Epidermal melanocyte (primary cell): ENCODE measurements around the gene TSHZ2.

Source experiments
- DNase-seq: peaks from one replicate; pipeline ENCODE4 v3.0.0; 2011; ENCODE audit warnings: low spot score; ENCODE audit not compliant: insufficient read length

Gene TSHZ2

DNA sequence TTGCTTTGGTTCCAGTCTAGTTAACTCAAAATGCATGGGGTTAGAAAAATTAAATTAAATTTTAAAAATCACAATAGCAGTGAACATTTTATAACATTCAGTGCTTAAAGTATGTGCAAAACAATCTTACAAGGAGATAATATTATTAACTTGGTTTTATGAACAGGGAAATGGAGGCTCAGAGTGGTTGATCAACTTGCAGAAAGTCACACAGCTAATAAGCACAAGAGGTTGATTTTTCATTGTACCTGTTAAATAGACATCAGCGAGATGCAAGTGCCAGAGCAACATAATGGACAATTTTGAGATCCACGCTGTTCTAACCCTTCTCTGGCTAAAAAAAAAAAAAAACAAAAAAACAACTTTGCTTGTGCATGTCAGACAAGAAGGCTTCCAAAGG, 219.8 kb downstream of the TSHZ2 start:
- DNase-seq = no peak

DNA sequence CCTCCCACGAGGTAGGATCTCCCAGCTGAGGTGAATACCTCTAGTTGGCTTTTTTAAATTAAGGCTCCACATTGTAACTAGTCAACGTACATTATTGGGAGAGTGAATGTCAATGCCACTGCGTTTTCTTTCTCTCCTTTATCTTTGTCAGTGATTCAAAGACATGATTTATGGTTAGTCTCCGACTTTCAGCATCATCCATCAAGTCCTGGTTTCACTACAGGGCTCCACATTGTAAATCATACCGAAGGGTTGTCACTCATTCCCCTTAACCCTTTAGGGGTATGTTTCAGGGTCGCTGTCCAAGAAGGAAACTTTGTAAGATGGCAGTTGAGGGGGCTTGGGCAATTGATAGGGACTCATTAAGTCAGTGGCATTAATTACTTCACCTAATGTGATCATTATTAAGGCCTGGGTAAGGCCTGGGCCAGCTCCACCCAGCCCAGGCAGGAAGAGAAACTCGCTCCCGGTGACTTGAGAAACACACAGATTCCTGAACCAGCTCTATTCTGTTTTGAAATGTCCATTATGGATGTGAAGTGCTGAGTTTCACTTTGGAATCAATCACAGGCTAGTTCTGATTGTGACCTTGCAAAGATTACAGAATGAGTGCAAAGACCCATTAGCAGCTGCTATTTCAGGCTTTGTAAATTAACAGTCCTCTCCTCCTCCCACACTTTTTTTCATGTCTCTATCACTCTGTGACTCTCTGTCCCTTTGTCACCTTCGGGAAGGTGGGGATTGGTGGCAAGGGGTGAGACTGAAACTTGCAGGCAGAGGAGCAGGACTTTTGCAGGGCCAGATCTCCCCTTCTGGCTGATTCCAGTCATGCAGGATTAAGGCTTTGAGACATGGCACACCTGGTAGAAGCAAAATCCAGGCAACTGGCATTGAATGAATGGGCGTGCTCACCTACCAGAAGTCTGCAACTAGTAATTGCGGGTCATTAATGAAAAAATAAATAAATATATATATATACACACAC, 222.4 kb downstream of the TSHZ2 start:
- no peak for DNase-seq

DNA sequence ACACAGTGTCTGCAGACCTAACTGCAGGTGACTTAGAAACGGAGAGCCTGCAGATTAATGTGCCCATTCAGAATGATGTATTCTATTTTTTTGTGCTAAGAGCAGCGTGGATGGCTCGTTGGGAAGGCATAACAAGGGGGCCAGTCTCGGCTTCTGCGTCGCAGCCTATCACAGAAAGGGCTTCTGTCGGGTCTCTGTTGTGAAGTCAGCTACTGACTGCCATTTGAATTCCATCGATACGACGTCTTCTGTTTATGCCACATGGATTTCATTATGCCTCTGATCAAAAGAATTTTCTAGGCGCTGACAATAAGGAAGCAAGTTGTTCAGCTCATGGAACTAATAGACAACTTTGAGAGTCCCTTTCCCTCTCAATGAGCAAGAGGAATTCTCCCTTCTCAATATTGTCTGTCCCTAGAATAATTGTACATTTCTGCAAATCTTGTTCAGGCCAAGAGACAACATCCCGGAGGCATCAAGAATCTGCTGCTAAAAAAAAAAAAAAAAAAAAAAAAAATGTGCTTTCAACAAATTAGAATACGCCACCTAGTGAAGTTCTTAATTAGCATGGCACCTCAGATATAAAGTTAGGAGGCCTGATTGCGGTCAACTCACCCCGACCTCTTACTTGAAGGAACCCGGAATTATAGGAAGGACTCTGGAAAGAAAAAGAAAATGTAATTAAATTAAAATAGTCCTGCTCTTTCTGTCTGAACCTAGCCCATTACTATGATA, 223.9 kb downstream of the TSHZ2 start:
- DNase-seq = no peak

DNA sequence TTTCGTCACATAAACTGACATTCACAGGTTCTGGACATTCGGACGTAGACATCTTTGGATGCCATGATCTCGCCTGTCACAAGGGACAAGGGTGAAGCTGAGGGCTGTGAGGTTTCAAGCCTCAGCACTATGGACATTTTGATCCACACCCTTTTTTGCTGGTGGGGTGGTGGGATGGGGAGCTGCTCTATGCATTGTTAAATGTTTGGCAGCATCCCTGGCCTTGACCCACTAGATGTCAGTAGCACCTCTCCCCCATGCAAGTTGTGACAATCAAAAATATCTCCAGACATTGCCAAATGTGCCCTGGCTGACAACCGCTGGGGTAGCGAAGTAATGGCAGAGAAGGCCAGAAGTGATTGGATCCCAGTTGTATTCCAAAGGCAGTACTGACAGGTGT, 229.4 kb downstream of the TSHZ2 start:
- no peak for DNase-seq

DNA sequence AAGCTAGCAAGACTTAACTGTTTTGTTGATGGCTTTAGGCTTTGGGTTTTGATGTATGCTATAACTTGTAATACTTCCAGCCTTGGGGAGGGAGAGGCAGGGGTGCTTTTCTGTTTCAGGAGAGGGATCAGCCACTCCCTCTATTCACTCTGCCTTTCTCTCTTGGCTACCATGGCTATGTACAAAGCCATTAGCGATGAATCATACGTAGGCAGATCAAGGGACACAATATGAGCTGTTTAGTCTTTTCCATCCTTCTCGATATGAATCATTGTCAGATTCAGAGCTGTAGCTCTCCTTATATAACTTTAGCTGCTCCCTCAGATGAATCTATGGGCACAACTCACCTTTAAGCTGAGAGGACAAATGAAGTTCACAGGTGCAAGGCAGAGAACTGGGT, 230.6 kb downstream of the TSHZ2 start:
- DNase-seq = no peak

DNA sequence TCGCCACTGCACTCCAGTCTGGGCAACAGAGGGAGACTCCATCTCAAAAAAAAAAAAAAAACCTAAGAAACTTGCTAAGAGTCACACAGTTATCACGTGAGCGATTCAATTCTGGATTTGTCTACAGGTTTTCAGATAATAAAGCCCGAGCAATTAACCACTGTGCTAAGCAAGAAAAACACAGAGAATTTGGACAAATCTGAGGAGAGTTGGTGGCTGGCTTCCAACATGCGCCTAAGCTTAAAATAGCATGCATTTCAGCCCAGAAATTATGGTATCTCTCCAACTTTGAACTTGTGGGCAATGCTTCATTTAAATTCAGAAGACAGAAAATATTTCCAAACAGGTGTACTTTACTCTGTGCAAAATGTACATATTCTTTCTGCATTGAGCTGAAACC, 232.9 kb downstream of the TSHZ2 start:
- DNase-seq = no peak

DNA sequence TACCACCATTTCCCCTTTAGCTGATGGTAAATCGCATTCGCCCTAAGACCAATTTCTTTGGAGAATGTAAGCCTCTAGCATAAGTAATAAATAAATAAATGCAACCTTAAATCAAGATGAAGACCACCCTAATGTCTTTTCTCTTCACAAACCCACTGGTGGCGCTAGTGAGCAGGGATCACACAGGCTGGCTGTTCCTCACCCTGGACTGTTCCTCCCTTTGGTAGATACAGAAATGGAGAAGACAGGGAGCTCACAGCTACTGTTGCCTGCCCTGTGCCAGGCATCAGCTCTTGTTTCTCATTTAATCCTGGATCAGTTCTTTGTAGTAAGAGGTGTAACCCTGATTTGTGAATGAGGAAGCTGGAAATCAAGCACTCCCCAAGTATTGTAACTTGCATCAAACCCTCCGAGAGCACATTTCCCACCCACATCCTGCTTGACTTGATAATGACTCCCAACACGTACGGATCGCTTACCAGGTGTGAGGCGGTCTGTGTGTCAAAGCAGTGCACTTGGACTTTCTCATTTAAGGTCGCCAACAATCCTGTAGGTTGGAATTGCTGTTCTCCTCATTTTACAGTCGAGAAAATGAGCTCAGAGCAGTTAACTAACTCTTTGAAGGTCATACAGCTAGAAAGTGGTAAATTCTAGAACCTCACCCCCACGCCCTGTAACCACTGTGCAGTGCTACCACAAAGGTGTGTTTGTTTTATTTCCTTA, 236.1 kb downstream of the TSHZ2 start:
- DNase-seq = no peak

DNA sequence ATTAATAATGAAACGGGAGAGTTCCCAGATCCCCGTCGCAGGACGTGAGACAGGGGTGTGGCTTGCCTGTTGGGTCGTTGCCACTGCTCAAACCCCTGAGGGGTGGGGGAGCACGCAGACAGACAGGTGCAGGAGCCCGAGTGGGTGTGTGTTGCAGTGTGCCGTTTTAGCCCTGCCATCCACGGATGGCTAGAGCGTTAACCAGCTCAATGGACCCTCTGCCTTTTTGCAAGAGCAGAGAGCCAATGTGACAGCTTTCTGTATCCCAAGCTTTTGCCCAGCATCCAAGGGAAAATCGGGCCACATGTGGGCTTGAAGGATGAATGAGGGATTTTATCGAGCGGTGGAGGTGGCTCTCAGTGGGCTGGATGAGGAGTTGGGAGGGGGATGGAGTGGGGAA, 237.9 kb downstream of the TSHZ2 start:
- no peak for DNase-seq

DNA sequence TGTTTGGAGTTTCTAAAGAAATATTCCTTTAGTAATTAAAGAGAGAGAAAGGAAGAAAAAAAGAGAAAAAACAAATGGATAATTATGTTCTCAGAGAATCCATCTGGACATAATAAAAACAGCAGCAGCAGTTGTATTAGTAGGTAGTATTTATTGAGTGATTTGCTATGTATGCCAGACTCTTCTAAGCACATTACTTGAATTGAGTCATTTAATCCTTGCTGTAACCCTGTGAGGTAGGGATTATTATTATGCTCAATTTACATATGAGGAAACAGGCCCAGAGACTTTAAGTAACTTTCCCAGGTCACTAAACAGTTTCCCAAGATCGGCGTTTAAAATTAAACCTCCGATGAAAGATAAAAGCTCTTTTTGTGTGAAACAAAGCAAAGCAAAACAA, 238.8 kb downstream of the TSHZ2 start:
- DNase-seq = no peak

DNA sequence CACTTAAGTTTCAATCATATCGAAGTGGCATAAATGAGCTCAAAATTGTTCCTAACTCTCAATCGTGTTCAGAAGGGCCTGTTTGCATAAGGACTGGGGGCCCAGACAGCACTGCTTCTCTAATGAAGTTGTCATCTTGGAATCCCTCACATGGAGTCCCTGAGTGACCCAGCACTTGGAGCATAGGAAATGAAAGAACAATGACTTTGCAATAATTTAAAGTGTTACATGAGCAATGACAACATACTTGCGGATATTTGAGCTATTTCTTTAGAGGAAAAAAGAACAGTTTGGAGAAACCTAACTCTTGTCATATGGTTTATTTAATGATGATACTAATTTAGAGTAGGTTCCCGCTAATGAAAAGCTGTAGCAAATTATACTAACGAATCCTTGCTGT, 239.9 kb downstream of the TSHZ2 start:
- DNase-seq = no peak

DNA sequence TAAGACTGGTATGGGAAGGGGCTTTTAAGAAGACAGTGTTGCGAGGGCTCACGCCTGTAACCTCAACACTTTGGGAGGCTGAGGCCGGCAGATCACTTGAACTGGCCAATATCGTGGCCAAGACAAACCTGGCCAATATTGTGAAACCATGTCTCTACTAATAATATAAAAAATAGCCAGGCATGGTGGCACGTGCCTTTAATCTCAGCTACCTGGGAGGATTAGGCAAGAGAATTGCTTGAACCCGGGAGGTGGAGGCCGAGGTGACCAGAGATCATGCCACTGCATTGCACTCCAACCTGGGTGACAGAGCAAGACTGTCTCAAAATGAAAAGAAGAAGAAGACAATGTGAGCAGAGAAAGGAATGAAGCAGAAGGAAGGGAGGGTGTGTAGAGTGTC, 242.2 kb downstream of the TSHZ2 start:
- no peak for DNase-seq

DNA sequence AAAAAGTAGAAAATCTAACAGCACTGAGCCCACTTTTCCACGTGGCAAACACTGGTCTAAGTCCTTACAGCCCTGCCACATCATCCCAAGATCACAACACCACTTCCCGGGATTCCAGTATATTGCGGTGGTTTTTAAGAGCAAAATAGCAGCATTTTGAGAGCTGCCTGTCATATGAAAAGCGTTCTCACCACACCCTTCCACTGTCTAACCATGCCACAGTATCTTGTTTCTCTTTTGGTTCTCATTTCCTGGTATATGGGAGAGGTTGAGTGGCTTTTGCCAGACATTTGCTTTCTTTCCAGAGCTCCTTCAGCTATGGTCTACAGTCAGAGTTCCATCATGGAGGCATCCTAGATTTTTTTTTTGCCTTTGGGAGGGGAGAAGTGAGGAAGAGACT, 243.0 kb downstream of the TSHZ2 start:
- no peak for DNase-seq

DNA sequence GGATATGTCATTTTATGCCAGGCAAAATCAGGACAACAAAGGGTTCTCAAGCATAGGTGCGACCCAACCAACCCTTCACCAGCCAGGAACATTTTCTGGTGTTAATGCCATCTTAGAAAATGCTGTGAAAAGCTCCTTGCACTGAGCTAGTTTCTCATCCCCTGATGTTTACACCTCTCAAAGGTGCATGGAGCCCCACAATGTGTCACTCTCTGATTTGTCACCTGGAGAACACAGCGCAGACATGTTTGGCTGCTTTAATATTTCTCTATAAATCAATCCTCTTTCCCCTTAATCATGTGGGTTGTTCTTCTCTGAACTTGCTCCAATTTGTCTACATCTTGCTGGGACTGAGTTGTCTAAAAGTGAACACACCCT, 244.3 kb downstream of the TSHZ2 start:
- DNase-seq = no peak

DNA sequence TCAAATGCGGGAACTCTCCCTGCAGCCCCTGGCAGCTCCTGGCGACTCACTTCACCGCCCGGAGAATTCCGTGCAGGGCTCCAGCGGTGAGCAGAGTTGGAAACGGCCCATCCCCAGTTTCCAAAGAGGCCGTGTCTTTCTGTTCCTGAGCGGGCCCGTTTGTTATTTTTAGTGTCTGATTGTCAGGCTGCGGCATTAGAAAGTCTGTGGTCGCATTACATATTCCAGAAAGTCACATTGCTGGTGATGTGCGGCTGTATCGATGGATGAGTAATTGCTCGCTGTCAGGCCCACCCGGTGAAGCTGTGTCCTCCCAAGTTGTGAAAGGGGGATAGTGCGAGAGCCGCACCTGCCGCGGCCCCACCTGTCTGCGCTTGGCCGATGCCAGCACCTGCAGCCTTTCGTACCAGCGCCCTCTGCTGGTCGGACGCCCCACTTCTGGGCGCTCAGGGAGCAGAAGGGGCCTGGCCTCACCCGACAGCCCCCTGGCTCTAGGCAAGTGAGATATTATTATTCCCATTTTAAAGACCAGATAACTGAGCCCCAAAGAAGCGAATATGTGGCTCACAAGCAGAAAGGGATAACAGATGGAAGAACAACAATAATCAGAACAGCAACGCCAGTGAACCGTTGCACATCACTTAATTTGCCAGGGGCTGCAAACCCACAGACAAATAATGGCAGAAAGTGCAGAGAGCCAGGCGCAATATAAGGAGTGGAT, 244.9 kb downstream of the TSHZ2 start:
- no peak for DNase-seq

DNA sequence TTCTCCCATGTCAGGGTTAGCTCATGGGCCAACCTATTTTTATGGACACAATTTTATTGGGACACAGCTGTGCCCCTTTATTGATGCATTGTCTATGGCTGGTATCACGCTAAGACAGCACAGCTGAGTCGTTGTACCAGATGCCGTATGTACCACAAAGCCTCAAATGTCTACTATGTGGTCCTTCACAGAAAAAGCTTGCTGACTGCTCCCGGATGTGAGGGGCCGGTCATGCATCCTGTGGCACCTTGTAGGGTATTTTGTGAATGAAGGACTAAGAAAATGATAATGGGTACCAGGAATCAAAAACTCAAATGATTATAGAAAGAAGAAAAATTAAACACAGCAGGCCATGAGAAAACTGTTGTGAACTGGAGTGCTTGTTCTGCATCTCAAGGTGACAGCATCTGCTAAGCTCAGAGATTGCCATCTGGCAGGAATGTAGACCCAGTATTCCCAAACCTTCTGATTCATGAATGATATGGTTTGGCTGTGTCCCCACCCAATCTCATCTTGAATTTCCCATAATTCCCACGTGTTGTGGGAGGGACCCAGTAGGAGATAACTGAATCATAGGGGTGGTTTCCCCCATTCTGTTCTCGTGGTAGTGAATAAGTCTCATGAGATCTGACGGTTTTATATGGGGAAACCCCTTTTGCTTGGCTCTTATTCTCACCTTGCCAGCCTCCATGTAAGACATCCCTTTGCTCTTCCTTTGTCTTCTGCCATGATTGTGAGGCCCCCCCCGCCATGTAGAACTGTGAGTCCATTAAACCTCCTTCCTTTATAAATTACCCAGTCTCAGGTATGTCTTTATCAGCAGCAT, 248.5 kb downstream of the TSHZ2 start:
- no peak for DNase-seq

DNA sequence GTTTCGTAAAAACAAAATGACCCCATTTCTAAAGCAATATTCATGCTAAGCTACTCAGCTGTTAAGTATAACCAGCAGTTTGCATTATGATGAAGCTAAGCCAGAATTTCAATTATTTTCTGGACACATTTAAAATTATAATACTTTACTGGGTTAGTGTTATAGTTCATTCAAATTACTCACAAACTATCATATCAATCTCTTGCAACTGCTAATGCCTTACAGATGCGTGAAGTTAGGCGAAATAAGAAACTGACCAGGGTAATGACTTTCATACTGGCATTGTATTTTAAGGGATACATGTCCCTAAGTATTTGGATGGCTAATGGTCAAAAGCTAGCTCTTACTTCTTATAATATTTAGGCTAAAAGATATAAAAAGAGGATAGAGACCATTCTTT, 249.6 kb downstream of the TSHZ2 start:
- DNase-seq = no peak

DNA sequence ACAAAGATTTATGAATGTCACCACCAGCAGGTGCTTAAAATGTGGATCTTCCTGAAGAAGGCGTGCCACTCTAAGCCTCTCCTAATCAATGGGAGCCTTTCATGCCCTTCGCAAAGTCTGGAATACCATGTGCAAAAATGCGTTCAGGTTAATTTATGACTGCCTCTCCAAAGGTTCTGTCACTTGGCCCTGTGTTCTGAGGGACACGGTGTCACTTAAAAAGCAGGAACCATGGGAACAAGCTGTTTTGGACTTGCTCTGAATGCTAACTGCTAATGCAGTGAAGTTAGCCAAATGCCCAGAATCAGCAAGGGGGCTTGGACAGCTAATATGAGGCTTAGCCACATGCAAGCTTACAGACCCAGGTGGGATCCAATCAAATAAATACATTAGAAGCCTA, 250.3 kb downstream of the TSHZ2 start:
- no peak for DNase-seq

DNA sequence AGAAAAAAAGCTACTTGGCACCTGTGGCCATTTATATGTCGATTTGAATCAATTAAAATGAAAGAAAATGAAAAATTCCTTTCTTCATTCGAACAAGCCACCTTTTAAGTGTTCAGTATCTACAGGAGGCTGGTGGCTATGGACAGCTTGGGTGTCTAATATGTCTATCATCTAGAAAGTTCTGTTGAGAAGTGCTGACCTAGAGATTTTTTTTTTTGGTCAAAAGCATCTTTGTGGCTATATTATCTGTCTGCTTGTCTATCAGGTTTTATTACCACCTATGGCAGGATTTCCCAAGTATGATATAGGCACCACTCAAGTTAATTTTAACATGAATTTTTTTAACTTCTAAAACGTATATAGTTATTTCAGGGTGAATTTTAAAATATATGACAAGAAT, 250.8 kb downstream of the TSHZ2 start:
- DNase-seq = no peak

DNA sequence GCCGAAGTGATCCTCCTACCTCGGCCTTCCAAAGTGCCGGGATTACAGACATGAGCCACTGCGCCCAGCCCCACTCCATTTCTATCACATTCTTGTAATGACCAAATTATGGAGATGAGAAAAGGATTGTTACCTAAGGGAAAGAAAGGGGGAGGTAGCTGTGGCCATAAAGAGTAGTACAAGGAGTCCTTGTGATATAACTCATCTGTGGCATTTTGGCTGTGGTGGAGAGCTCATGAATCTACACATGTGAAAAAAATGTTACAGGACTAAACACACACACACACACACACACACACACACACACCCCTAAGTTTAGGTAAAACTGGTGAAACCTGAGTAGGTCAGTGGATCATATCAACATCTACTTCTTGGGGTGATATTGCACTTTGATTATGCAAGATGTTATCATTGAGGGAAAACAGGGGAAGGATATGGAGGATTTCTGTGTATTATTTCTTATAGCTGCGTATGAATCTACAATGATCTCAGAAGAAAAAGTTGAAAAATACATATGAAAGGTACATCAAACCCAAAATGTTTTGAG, 251.5 kb downstream of the TSHZ2 start:
- DNase-seq = no peak

DNA sequence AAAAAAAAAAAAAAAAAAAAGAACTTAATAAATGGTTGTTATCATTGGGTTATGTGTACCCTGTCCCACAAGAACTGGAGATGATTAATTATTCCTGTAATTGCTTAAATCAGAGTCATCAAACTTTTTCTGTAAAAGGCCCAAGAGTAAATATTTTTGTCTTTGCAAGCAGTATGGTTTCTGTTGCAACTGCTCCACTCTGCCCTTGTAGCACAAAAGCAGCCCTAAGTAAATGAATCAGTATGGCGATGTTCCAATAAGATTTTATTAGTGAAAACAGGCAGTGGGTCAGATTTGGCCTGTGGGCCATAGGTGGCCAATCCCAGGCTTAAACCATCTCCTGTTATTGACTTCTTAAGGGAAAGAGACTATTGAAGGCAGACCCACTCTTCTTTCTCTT, 252.7 kb downstream of the TSHZ2 start:
- DNase-seq = no peak
